GM12864 (cell line): ENCODE measurements around the gene EXOSC2.

ENCODE experiments used
- DNase-seq: peaks from one replicate; pipeline ENCODE4 v3.0.0-alpha.2; 2011; ENCODE audit warnings: low read depth
- H3K4me3 ChIP-seq: 2 replicates; pipeline ENCODE4 v1.5.1; 2011; ENCODE audit warnings: mild to moderate bottlenecking, low read depth, low read length, control low read depth
- CTCF ChIP-seq: IDR thresholded peaks from 2 replicates; pipeline ENCODE4 v1.5.1; 2011; ENCODE audit warnings: low read depth, mild to moderate bottlenecking, moderate library complexity, low read length, control low read depth, inconsistent platforms; ENCODE audit errors: missing control alignments

Gene EXOSC2

DNA sequence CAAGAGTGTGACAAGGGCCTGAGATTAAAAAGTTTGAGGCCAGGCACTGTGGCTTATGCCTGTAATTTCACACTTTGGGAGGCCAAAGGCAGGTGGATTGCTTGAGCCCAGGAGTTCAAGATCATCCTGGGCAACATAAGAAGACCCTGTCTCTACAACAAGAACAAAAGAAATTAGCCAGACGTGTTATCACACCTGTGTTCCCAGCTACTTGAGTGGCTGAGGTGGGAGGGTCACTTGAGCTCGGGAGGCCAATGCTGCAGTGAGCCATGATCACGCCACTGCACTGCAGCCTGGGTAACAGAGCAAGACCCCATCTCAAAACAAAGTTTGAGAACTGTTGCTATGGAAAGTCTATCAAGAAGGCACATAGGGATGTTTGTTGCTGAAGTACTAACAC, 25.0 kb downstream of the EXOSC2 start:
- DNase-seq, result no peak
- TF ChIP-seq CTCF, result no peak
- no peak overlapping the region for H3K4me3 ChIP-seq

GRCh38 chr9:130720762-130721161, 27.2 kb downstream of the EXOSC2 start:
- H3K4me3 ChIP-seq, result no peak overlapping the region
- no peak for TF ChIP-seq CTCF

GRCh38 chr9:130728721-130729120, 35.1 kb downstream of the EXOSC2 start:
- no peak overlapping the region for H3K4me3 ChIP-seq
- no peak for TF ChIP-seq CTCF
- no peak for DNase-seq

More at GRCh38 chr9:130720762-130721161, 27.2 kb downstream of the EXOSC2 start:
- no peak for DNase-seq

GRCh38 chr9:130729145-130729544, 35.6 kb downstream of the EXOSC2 start:
- DNase-seq, result no peak
- no peak overlapping the region for H3K4me3 ChIP-seq
- no peak for TF ChIP-seq CTCF

DNA sequence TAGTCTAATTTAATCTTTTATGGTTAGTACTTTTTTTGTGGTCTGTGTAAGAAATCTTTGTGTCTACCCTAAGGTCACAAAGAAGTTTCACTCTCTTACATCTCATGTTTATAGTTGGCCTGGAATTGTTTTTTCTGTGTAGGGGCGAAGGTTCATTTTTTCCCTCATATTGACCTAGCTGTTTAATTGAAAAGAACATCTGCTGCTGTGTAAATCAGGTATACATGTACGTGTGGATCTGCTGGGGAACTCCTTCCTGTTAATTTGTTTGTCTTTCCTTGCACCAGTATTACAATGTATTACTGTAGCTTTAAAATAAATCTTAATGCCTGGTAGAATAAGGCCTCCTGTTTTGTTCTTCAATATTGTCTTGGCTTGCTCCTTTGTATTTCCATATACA, 37.8 kb downstream of the EXOSC2 start:
- no peak for TF ChIP-seq CTCF
- no peak for DNase-seq
- H3K4me3 ChIP-seq, result no peak overlapping the region

DNA sequence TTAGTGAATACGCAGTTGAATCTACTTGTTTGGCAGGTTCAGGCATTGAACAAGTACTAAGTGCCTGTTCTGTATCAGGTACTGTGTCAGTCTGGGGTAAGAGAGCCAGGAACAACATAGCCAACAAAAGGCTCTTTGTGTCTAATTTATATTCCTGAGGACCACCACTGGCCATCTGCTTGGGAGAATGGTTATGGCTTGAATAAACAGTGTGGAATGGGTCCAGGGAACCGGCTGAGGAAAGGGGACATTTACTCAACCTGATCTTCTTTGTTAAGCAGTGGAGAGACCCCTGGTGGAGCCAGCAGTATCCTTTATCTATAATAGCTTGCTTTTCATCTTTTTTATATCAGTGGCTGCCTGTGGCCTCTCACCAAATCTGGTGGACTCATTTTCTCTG, 38.6 kb downstream of the EXOSC2 start:
- TF ChIP-seq CTCF, result no peak
- no peak overlapping the region for H3K4me3 ChIP-seq
- no peak for DNase-seq

DNA sequence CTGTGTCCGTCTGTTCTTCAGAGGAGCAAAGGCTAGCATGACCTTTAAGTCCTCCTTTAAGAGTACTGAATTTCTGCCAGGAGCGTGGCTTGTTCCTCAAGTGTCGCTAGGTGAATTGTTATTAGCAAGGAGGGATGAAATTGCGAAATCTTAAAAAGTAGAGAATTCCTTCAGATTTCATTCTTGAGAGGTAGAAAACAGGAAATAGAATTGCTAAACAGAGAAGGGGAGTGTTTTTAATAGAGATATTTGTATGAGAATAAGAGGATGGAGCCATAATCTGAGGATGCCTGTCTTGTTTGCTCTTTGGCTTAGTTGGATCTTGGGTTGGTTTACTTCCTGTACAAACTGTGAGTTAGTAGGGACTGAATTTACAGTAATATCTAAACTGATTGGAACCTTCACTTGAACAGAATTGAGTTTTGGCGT, 39.2 kb downstream of the EXOSC2 start:
- H3K4me3 ChIP-seq, result no peak overlapping the region
- no peak for DNase-seq
- no peak for TF ChIP-seq CTCF
